Measurements from ENCODE around the gene KLRC4. TPM values are rescaled to one million over a fixed set of nuclear protein-coding genes. Genes with fewer than 3 reads are reported as not detected.

KLRC4 gene
- total and polyA plus RNA-seq, 10 of the 15 experiments (the other 5 are each of a cell fraction or from before 2014, with no cell fraction given), result 0.07 to 0.34 TPM; not detected in 8

DNA sequence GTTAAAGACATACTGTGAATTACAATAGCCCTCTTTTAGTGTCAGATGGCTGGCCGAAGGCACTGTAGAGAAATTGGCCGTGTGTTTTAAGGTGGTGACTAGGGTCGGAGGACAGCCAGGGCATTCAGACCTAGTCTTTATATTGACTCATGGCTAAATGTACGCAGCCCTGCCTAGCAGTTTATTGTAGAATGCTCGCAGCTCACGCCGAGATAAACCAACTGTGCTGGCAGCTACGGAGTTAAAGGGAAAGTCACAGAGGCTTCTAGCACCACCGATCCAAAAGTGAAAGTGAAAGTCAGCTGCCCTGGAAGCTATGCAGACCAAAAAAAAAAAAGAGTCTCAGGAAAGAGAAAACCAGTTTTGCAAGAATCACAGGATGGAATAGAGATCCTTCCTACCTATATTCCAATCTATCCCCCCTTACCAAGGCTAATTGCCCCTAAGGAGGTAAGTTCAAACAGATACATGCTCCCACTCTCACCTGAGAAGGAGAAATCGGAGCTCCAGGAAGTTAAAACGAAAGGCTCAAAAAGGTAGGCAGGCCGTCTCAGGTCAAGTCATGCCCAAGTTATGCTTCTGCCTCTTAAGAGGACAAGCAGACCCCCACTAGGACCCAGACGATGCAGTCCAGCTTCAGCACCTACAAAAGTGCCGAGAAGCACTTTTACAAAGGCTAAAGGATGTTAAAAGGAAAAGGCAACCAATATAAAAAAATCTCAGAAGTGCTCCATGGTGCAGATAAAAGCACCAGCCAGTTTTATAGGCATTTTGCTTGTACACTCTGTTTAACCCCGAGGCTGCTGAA is 44.5 kb downstream of the KLRC4 start (continued):
- TF ChIP-seq, protein P1, sequence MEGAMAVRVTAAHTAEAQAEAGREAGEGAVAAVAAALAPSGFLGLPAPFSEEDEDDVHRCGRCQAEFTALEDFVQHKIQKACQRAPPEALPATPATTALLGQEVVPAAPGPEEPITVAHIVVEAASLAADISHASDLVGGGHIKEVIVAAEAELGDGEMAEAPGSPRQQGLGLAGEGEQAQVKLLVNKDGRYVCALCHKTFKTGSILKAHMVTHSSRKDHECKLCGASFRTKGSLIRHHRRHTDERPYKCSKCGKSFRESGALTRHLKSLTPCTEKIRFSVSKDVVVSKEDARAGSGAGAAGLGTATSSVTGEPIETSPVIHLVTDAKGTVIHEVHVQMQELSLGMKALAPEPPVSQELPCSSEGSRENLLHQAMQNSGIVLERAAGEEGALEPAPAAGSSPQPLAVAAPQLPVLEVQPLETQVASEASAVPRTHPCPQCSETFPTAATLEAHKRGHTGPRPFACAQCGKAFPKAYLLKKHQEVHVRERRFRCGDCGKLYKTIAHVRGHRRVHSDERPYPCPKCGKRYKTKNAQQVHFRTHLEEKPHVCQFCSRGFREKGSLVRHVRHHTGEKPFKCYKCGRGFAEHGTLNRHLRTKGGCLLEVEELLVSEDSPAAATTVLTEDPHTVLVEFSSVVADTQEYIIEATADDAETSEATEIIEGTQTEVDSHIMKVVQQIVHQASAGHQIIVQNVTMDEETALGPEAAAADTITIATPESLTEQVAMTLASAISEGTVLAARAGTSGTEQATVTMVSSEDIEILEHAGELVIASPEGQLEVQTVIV (IDR thresholded peaks at IDR 0.05; ENCODE audit: borderline replicate concordance, partially characterized antibody), result no peak
- TF ChIP-seq TARDBP (IDR thresholded peaks at IDR 0.05; ENCODE audit: borderline replicate concordance), result no peak
- no peak for TF ChIP-seq POU2F2 (IDR thresholded peaks at IDR 0.05; ENCODE audit: borderline replicate concordance, low read depth, low read length)
- TF ChIP-seq STAT3 (IDR thresholded peaks at IDR 0.05; ENCODE audit: low read depth, low read length), result no peak
- no peak for TF ChIP-seq NFYB (IDR thresholded peaks at IDR 0.05; ENCODE audit: insufficient read depth, low read depth, low read length)
- TF ChIP-seq EED (IDR thresholded peaks at IDR 0.05; ENCODE audit: low read depth), result no peak; the same call in none of the 2 replicates
- no peak for TF ChIP-seq NR2C1 (IDR thresholded peaks at IDR 0.05)
- TF ChIP-seq HDGF (IDR thresholded peaks at IDR 0.05), result no peak; the same call in 1 of the 2 replicates
- no peak for TF ChIP-seq HDAC6 (IDR thresholded peaks at IDR 0.05; ENCODE audit: unreplicated experiment)
- TF ChIP-seq ATF7 (IDR thresholded peaks at IDR 0.05; ENCODE audit: low read depth), result no peak
- TF ChIP-seq, protein P2, sequence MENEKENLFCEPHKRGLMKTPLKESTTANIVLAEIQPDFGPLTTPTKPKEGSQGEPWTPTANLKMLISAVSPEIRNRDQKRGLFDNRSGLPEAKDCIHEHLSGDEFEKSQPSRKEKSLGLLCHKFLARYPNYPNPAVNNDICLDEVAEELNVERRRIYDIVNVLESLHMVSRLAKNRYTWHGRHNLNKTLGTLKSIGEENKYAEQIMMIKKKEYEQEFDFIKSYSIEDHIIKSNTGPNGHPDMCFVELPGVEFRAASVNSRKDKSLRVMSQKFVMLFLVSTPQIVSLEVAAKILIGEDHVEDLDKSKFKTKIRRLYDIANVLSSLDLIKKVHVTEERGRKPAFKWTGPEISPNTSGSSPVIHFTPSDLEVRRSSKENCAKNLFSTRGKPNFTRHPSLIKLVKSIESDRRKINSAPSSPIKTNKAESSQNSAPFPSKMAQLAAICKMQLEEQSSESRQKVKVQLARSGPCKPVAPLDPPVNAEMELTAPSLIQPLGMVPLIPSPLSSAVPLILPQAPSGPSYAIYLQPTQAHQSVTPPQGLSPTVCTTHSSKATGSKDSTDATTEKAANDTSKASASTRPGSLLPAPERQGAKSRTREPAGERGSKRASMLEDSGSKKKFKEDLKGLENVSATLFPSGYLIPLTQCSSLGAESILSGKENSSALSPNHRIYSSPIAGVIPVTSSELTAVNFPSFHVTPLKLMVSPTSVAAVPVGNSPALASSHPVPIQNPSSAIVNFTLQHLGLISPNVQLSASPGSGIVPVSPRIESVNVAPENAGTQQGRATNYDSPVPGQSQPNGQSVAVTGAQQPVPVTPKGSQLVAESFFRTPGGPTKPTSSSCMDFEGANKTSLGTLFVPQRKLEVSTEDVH (IDR thresholded peaks at IDR 0.05; ENCODE audit: low read depth, partially characterized antibody), result no peak
- no peak; the same call in 1 of the 2 replicates for TF ChIP-seq RAD51 (IDR thresholded peaks at IDR 0.05)
- TF ChIP-seq ZNF217 (IDR thresholded peaks at IDR 0.05), result no peak
- TF ChIP-seq CEBPB (IDR thresholded peaks at IDR 0.05; ENCODE audit: borderline replicate concordance in 1 of 2, low read depth in 2 of 2, low read length in 2 of 2), result no peak
- TF ChIP-seq, protein P3, sequence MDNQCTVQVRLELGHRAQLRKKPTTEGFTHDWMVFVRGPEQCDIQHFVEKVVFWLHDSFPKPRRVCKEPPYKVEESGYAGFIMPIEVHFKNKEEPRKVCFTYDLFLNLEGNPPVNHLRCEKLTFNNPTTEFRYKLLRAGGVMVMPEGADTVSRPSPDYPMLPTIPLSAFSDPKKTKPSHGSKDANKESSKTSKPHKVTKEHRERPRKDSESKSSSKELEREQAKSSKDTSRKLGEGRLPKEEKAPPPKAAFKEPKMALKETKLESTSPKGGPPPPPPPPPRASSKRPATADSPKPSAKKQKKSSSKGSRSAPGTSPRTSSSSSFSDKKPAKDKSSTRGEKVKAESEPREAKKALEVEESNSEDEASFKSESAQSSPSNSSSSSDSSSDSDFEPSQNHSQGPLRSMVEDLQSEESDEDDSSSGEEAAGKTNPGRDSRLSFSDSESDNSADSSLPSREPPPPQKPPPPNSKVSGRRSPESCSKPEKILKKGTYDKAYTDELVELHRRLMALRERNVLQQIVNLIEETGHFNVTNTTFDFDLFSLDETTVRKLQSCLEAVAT (IDR thresholded peaks at IDR 0.05), result no peak
- TF ChIP-seq, protein P4, sequence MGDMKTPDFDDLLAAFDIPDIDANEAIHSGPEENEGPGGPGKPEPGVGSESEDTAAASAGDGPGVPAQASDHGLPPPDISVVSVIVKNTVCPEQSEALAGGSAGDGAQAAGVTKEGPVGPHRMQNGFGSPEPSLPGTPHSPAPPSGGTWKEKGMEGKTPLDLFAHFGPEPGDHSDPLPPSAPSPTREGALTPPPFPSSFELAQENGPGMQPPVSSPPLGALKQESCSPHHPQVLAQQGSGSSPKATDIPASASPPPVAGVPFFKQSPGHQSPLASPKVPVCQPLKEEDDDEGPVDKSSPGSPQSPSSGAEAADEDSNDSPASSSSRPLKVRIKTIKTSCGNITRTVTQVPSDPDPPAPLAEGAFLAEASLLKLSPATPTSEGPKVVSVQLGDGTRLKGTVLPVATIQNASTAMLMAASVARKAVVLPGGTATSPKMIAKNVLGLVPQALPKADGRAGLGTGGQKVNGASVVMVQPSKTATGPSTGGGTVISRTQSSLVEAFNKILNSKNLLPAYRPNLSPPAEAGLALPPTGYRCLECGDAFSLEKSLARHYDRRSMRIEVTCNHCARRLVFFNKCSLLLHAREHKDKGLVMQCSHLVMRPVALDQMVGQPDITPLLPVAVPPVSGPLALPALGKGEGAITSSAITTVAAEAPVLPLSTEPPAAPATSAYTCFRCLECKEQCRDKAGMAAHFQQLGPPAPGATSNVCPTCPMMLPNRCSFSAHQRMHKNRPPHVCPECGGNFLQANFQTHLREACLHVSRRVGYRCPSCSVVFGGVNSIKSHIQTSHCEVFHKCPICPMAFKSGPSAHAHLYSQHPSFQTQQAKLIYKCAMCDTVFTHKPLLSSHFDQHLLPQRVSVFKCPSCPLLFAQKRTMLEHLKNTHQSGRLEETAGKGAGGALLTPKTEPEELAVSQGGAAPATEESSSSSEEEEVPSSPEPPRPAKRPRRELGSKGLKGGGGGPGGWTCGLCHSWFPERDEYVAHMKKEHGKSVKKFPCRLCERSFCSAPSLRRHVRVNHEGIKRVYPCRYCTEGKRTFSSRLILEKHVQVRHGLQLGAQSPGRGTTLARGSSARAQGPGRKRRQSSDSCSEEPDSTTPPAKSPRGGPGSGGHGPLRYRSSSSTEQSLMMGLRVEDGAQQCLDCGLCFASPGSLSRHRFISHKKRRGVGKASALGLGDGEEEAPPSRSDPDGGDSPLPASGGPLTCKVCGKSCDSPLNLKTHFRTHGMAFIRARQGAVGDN (IDR thresholded peaks at IDR 0.05), result no peak
- TF ChIP-seq WRNIP1 (IDR thresholded peaks at IDR 0.05; ENCODE audit: borderline replicate concordance, low read depth, low read length), result no peak
- TF ChIP-seq TCF3 (IDR thresholded peaks at IDR 0.05; ENCODE audit: borderline replicate concordance, insufficient read depth, low read depth, low read length), result no peak
